Measurements from ENCODE around the gene TES. TPM values are rescaled to one million over a fixed set of nuclear protein-coding genes. Genes with fewer than 3 reads are reported as not detected.

The TES gene
- 21.6 and 24.7 TPM in 2 replicates for total RNA-seq (2016; rRNA removed; fragmentation: Illumina TruSeq; extraction: Trizol)
- 5.7 and 7.0 TPM in 2 replicates for total RNA-seq (2016; cell fraction: cytosol; rRNA removed; fragmentation: Illumina TruSeq; extraction: Trizol; ENCODE audit: low read depth)
- total RNA-seq (2016; cell fraction: insoluble cytoplasmic fraction; rRNA removed; fragmentation: Illumina TruSeq; extraction: Trizol), result 20.1 and 24.8 TPM in 2 replicates
- 13.3 and 15.7 TPM in 2 replicates for total RNA-seq (2016; cell fraction: membrane; rRNA removed; fragmentation: Illumina TruSeq; extraction: Trizol)
- 19.2 and 19.9 TPM in 2 replicates for total RNA-seq (2016; cell fraction: nucleus; rRNA removed; fragmentation: Illumina TruSeq; extraction: Trizol)
- polyA plus RNA-seq (2011; rRNA removed), result 17.6 and 23.0 TPM in 2 replicates
- 10.5 and 12.4 TPM in 2 replicates for polyA plus RNA-seq (2011; cell fraction: cytosol; rRNA removed)
- polyA plus RNA-seq (2011; cell fraction: nucleus; rRNA removed), result 15.2 and 17.8 TPM in 2 replicates
- 11.3 and 12.6 TPM in 2 replicates for polyA plus RNA-seq (2012)
- 5.5 and 6.1 TPM in 2 replicates for polyA plus RNA-seq (2016; cell fraction: cytosol; fragmentation: Illumina TruSeq; extraction: Trizol; ENCODE audit: low read depth)
- polyA plus RNA-seq (2016; cell fraction: insoluble cytoplasmic fraction; fragmentation: Illumina TruSeq; extraction: Trizol; ENCODE audit: low read depth), result 24.3 and 25.3 TPM in 2 replicates
- 9.3 and 11.9 TPM in 2 replicates for polyA plus RNA-seq (2016; cell fraction: membrane; fragmentation: Illumina TruSeq; extraction: Trizol; ENCODE audit: low read depth)
- 18.5 and 18.7 TPM in 2 replicates for polyA plus RNA-seq (2016; cell fraction: nucleus; fragmentation: Illumina TruSeq; extraction: Trizol; ENCODE audit: insufficient read depth, low read depth)
- 13.6 and 60.4 TPM in 2 replicates for polyA minus RNA-seq (2011; rRNA and poly(A)+ RNA removed; ENCODE audit: low replicate concordance)
- 10.0 and 10.8 TPM in 2 replicates for polyA minus RNA-seq (2011; cell fraction: cytosol; rRNA and poly(A)+ RNA removed)
- polyA minus RNA-seq (2011; cell fraction: nucleus; rRNA and poly(A)+ RNA removed), result 21.8 and 25.9 TPM in 2 replicates
- Bru-seq, nascent RNA, result percentile 71 among the genes with signal in this experiment
- BruChase-seq, experiment 1, labeled RNA remaining after a 6-hour chase, result percentile 77 among the genes with signal in this experiment
- BruChase-seq, experiment 2, labeled RNA remaining after a 2-hour chase, result percentile 68 among the genes with signal in this experiment
- long read RNA-seq, experiment 1, transcript TES-201 (7 exons, 2,782 nt), result major isoform, 31 of 35 reads
- long read RNA-seq, experiment 1, partial matches to known transcripts, result 3 of 35 reads
- long read RNA-seq, experiment 1, other reads (novel, unspliced or antisense), result 0 of 35 reads
- long read RNA-seq, experiment 2, transcript TES-201 (7 exons, 2,782 nt), result major isoform, 11 of 51 reads
- long read RNA-seq, experiment 2, partial matches to known transcripts, result 35 of 51 reads
- long read RNA-seq, experiment 2, other reads (novel, unspliced or antisense), result 4 of 51 reads

GRCh38 chr7:116210345-116211005, at the start of gene TES:
Gene TES, plus strand, starts transcription at chr7:116210539. Its CDS starts 169 bp downstream, at chr7:116210708.
- H3K4me2 ChIP-seq (ENCODE audit: low read depth, low read length), result peak within 1 kb of the TSS; percentile 77
- peak within 1 kb of the TSS; percentile 60 for H3K9ac ChIP-seq (ENCODE audit: insufficient read depth, low read depth, low read length)
- no peak for FAIRE-seq
- H3K36me3 ChIP-seq (replicated peaks in 1 of 2; ENCODE audit: control insufficient read depth in 1 of 2, insufficient read depth in 2 of 2, low read length in 2 of 2), result no peaks in the 10 kb centered on the region
- 7% methylated on average over 9 of the region's 83 CpGs for WGBS (ENCODE audit: low lambda C conversion rate)
- intact Hi-C loops (cut with micrococcal nuclease; ENCODE audit: unreplicated experiment) (loop anchor here (2.0 kb wide), 1 partner anchor 28 kb away; no protein-coding TSS in a partner anchor), in situ Hi-C loops (cut with HindIII; ENCODE audit: extremely low pct_ligation_motif_present, low pct_unique_long_range_greater_than_20kb) (no loop called here)
- CTCF ChIA-PET (ENCODE audit: low intra/inter-chr PET ratio, low total read pairs), result no interaction called here
- H3K27ac ChIP-seq (ENCODE audit: extremely low read length, insufficient read depth, low read length), result peak within 1 kb of the TSS; percentile 46
- no TSS peak for BruUV-seq (replicated peaks)
- peak; percentile 29 for DNase-seq (ENCODE audit: low spot score)
- H3K4me1 ChIP-seq (ENCODE audit: insufficient read depth, low read length), result peaks cover 30% of the 10 kb centered on the region
- no peak within 1 kb of the TSS for H2AFZ ChIP-seq (ENCODE audit: low read length)
- POLR2A ChIA-PET, result interaction anchor here (0.8 to 2.2 kb wide), 3 partner anchors 10 to 29 kb away, joined by 3 to 6 read pairs (median 5); no protein-coding TSS in a partner anchor
- H3K79me2 ChIP-seq (ENCODE audit: insufficient read depth, low read length), result peaks cover 21% of the 10 kb centered on the region
- H4K20me1 ChIP-seq (ENCODE audit: insufficient read depth, low read length), result no peaks in the 10 kb centered on the region
- no peaks in the 10 kb centered on the region for H3K9me3 ChIP-seq (ENCODE audit: low read length)
- H3K4me3 ChIP-seq (replicated peaks in 1 of 3; ENCODE audit: insufficient read depth in 1 of 3, low read depth in 2 of 3, low read length in 3 of 3), result peak within 1 kb of the TSS; percentile 68 to 72 (median 71)
- peaks cover 0 to 12% of the 10 kb centered on the region in 2 experiments; a peak in 2 of 5 replicates for H3K27me3 ChIP-seq (ENCODE audit: control insufficient read depth in 1 of 2, insufficient read depth in 2 of 2, low read length in 2 of 2)
- ATAC-seq, result peak; percentile 96
- no peak for TF ChIP-seq SMYD3 (CRISPR knock-in tag; IDR thresholded peaks at IDR 0.05)
- TF ChIP-seq IKZF4 (CRISPR knock-in tag; IDR thresholded peaks at IDR 0.05; ENCODE audit: borderline replicate concordance, low read depth, not compliant biosample characterization), result no peak
- TF ChIP-seq ZNF879 (CRISPR knock-in tag; IDR thresholded peaks at IDR 0.05), result no peak
- TF ChIP-seq ZFP91 (CRISPR knock-in tag; IDR thresholded peaks at IDR 0.05; ENCODE audit: borderline replicate concordance), result no peak
- TF ChIP-seq ZNF530 (CRISPR knock-in tag; IDR thresholded peaks at IDR 0.05; ENCODE audit: low read depth), result no peak
- TF ChIP-seq PPARG (CRISPR knock-in tag; conservative IDR thresholded peaks at IDR 0.05), result no peak
- no peak for TF ChIP-seq SOX6 (IDR thresholded peaks at IDR 0.05)
- no peak for TF ChIP-seq SOX6 (CRISPR knock-in tag; IDR thresholded peaks at IDR 0.05)
- TF ChIP-seq RORA (CRISPR knock-in tag; IDR thresholded peaks at IDR 0.05), result no peak
- no peak for TF ChIP-seq SAFB2 (CRISPR knock-in tag; IDR thresholded peaks at IDR 0.05; ENCODE audit: borderline replicate concordance, low read depth)
- peak; percentile 54 for TF ChIP-seq SP2 (CRISPR knock-in tag; IDR thresholded peaks at IDR 0.05)
- TF ChIP-seq SKI (IDR thresholded peaks at IDR 0.05; ENCODE audit: partially characterized antibody), result peak; percentile 27
- TF ChIP-seq HDAC6 (IDR thresholded peaks at IDR 0.05; ENCODE audit: low read depth, low read length), result no peak
- no peak for TF ChIP-seq NFIB (CRISPR knock-in tag; IDR thresholded peaks at IDR 0.05; ENCODE audit: borderline replicate concordance)
- TF ChIP-seq ZNF296 (CRISPR knock-in tag; conservative IDR thresholded peaks at IDR 0.05), result no peak
- TF ChIP-seq ZNF746 (CRISPR knock-in tag; IDR thresholded peaks at IDR 0.05), result 0 out of 2 replicates have a peak, but pooled peaks have one; percentile 31
- TF ChIP-seq MXI1 (IDR thresholded peaks at IDR 0.05; ENCODE audit: borderline replicate concordance, low read depth, low read length), result 0 out of 3 replicates have a peak, but pooled peaks have one; percentile 18
- TF ChIP-seq ZBTB20 (CRISPR knock-in tag; IDR thresholded peaks at IDR 0.05; ENCODE audit: borderline replicate concordance, low read depth), result no peak

Data from HepG2 (cell line).